Rectal smooth muscle tissue (tissue), 1 donor: ENCODE data around the gene BCAT1.

Experiments
- H3K27ac ChIP-seq: one replicate; pipeline ENCODE4 v1.7.0; 2013; ENCODE audit warnings: low read depth, low read length, inconsistent platforms
- H3K27me3 ChIP-seq: one replicate; pipeline ENCODE4 v1.7.0; 2013; ENCODE audit warnings: low read length; ENCODE audit not compliant: control insufficient read depth, insufficient read depth
- H3K36me3 ChIP-seq: one replicate; pipeline ENCODE4 v1.7.0; 2013; ENCODE audit warnings: low read length; ENCODE audit not compliant: control insufficient read depth, insufficient read depth
- H3K4me1 ChIP-seq: one replicate; pipeline ENCODE4 v1.7.0; 2013; ENCODE audit warnings: low read length; ENCODE audit not compliant: control insufficient read depth, insufficient read depth
- H3K4me3 ChIP-seq: one replicate; pipeline ENCODE4 v1.7.0; 2013; ENCODE audit warnings: low read length
- H3K9ac ChIP-seq: one replicate; pipeline ENCODE4 v1.7.0; 2013; ENCODE audit warnings: low read length

Gene BCAT1

DNA sequence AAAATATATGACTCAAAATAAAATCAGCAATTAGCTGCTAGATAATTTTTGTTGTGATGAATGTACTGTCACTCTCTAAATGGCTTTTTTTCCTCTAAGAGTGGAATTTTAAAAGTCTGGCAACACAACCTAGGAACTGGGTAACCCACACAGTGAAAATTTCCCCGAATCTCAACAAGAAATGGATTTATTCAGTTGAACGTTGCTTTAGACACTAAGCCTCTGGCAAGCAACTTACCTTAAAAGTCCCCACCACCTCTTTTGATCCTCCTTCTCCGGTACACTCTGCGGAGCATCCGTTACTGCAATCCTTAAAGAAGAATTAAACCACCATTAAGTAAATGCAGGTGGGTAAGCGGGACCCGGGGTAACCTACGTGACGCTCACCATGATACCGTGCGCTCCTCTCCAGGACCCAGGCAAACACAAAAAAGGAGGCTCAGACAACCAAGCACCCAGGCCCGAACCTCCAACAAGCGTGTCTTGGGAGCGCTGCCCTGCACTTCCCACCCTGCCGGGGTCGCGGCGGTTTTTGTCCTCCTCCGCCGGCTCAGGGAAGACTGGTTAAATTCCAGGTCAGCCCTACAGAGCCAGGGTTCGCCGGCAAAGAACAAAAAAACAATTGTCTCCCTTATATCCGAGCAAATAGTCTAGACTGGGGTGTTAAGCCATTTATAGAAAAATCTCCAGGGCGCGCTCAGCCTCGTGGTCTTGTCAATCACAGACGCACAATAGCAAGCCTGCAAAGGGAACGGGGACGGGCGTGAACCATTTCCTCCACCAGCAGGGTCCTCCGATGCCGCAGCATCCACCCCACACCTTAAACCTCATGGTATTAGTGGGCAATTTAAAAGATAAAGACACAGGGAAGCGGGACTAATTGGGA, 47.1 kb downstream of the BCAT1 start:
- Histone ChIP-seq H3K27me3 (no peaks in the 10 kb centered on the region), H3K27ac (no peak overlapping the region), H3K9ac (no peak overlapping the region), H3K4me3 (peak overlapping the region; percentile 59), H3K4me1 (no peaks in the 10 kb centered on the region), H3K36me3 (no peaks in the 10 kb centered on the region)

DNA sequence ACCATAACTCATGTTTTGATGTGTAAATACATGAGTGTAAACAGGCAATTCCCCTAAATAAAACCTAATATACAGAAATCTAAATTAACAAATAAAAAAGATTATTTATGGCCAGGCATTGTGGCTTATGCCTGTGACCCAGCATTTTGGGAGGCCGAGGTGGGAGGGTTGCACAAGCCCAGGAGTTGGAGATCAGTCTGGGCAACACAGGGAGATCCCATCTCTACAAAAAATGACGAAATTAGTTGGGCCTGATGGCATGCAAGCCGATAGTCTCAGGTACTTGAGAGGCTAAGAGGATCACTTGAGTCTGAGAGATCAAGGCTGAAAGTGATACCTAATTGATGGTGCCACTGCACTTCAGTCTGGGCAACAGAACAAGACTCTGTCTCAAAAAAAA, 48.7 kb downstream of the BCAT1 start:
- H3K27ac ChIP-seq = no peak overlapping the region
- H3K4me3 ChIP-seq = no peak overlapping the region
- H3K4me1 ChIP-seq = no peaks in the 10 kb centered on the region
- no peak overlapping the region for H3K9ac ChIP-seq
- H3K27me3 ChIP-seq = no peaks in the 10 kb centered on the region
- no peaks in the 10 kb centered on the region for H3K36me3 ChIP-seq

- no peaks in the 10 kb centered on the region for H3K4me1 ChIP-seq
- no peak overlapping the region for H3K27ac ChIP-seq
- H3K27me3 ChIP-seq = no peaks in the 10 kb centered on the region
- H3K4me3 ChIP-seq = no peak overlapping the region
- H3K36me3 ChIP-seq = no peaks in the 10 kb centered on the region
- H3K9ac ChIP-seq = no peak overlapping the region
Observed at GRCh38 chr12:24899503-24900075, 49.3 kb downstream of the BCAT1 start.

- H3K36me3 ChIP-seq = no peaks in the 10 kb centered on the region
- no peaks in the 10 kb centered on the region for H3K4me1 ChIP-seq
- H3K27me3 ChIP-seq = no peaks in the 10 kb centered on the region
- H3K9ac ChIP-seq = no peak overlapping the region
- no peak overlapping the region for H3K27ac ChIP-seq
- H3K4me3 ChIP-seq = no peak overlapping the region
Observed at GRCh38 chr12:24898606-24899005, 50.3 kb downstream of the BCAT1 start.

GRCh38 chr12:24898185-24898584, 50.7 kb downstream of the BCAT1 start:
- H3K4me3 ChIP-seq = no peak overlapping the region
- H3K27me3 ChIP-seq = no peaks in the 10 kb centered on the region
- no peak overlapping the region for H3K27ac ChIP-seq
- no peaks in the 10 kb centered on the region for H3K4me1 ChIP-seq
- H3K9ac ChIP-seq = no peak overlapping the region
- no peaks in the 10 kb centered on the region for H3K36me3 ChIP-seq

DNA sequence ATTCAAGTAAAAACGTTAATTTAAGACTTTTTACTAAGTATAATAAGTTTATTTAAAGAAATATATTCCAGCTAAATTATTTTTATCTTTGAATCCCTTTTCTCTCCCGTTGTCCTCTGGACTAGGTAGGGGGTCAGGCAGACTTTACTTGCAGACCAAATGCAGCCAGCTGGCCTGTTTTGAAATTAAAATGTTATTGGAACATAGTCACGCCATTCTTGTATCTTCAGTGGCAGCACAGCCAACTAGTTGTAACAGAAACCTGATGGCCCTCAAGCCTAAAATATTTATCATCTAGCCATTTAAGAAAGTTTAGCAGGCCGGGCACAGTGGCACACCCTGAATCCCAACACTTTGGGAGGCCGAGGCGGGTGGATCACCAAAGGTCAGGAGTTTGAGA, 52.7 kb downstream of the BCAT1 start:
- H3K4me3 ChIP-seq = no peak overlapping the region
- H3K36me3 ChIP-seq = no peaks in the 10 kb centered on the region
- no peak overlapping the region for H3K27ac ChIP-seq
- no peaks in the 10 kb centered on the region for H3K4me1 ChIP-seq
- H3K27me3 ChIP-seq = no peaks in the 10 kb centered on the region
- H3K9ac ChIP-seq = no peak overlapping the region

DNA sequence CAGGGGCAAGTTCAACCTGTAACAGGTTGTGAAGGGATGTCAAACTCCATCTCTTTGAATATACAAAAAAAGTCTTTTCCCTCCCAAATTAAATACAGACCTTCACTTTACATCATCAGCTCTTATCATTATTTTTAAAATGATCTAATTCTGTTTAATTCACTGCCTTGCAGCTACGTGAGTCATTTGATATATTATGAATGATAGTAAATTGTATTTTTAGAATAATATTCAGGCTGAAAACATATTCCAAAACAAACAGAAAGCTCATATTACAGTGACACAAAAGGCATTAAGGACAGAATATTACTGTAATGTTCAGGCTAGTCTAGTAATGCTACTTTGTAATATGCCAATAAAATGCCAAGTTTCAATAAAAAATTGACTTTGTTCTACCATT, 53.3 kb downstream of the BCAT1 start:
- Histone ChIP-seq H3K27me3 (no peaks in the 10 kb centered on the region), H3K27ac (no peak overlapping the region), H3K36me3 (no peaks in the 10 kb centered on the region), H3K4me1 (no peaks in the 10 kb centered on the region), H3K4me3 (no peak overlapping the region), H3K9ac (no peak overlapping the region)

- Histone ChIP-seq H3K4me1 (no peaks in the 10 kb centered on the region), H3K4me3 (no peak overlapping the region), H3K36me3 (no peaks in the 10 kb centered on the region), H3K27ac (no peak overlapping the region), H3K9ac (no peak overlapping the region), H3K27me3 (no peaks in the 10 kb centered on the region)
Observed at GRCh38 chr12:24894879-24895278, 54.0 kb downstream of the BCAT1 start.

DNA sequence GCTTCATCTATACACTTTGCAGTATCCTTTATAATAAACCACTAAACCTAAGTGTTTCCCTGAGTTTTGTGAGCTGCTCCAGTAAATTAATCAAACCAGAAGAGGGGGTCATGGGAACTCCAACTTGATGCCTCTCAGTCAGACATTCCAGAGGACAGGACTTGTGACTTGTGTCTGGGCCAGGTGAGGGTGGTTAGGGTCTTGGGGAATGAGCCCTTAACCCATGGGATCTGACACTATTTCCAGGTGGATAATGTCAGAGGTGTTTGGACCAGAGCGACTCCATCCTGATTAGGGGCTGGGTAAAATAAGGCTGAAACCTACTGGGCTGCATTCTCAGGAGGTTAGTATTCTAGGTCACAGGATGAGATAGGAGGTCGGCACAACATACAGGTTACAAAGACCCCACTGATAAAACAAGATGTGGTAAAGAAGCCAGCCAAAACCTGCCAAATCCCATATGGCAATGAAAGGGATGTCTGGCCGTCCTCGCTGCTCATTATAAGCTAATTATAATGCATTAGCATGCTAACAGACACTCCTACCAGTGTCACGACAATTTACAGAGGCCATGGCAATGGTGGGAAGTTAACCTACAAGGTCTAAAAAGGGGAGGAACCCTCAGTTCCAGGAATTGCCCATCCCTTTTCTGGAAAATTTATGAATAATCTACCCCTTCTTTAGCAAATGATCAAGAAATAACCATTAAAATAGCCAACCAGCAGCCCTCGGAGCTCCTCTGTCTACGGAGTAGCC, 58.7 kb downstream of the BCAT1 start:
- no peaks in the 10 kb centered on the region for H3K4me1 ChIP-seq
- H3K9ac ChIP-seq = no peak overlapping the region
- no peaks in the 10 kb centered on the region for H3K27me3 ChIP-seq
- no peaks in the 10 kb centered on the region for H3K36me3 ChIP-seq
- no peak overlapping the region for H3K27ac ChIP-seq
- no peak overlapping the region for H3K4me3 ChIP-seq

- Histone ChIP-seq H3K4me1 (no peaks in the 10 kb centered on the region), H3K27me3 (no peaks in the 10 kb centered on the region), H3K36me3 (no peaks in the 10 kb centered on the region), H3K27ac (no peak overlapping the region), H3K9ac (no peak overlapping the region), H3K4me3 (no peak overlapping the region)
Observed at GRCh38 chr12:24889411-24889810, 59.5 kb downstream of the BCAT1 start.

GRCh38 chr12:24888813-24889212, 60.1 kb downstream of the BCAT1 start:
- H3K4me3 ChIP-seq = no peak overlapping the region
- no peak overlapping the region for H3K27ac ChIP-seq
- no peaks in the 10 kb centered on the region for H3K36me3 ChIP-seq
- no peak overlapping the region for H3K9ac ChIP-seq
- H3K27me3 ChIP-seq = no peaks in the 10 kb centered on the region
- no peaks in the 10 kb centered on the region for H3K4me1 ChIP-seq

- Histone ChIP-seq H3K27me3 (no peaks in the 10 kb centered on the region), H3K36me3 (no peaks in the 10 kb centered on the region), H3K9ac (no peak overlapping the region), H3K4me3 (no peak overlapping the region), H3K4me1 (no peaks in the 10 kb centered on the region), H3K27ac (no peak overlapping the region)
Observed at GRCh38 chr12:24884911-24885310, 64.0 kb downstream of the BCAT1 start.
